H9 (cell line): ENCODE measurements around the gene PREB. TPM values are rescaled to one million over a fixed set of nuclear protein-coding genes. Genes with fewer than 3 reads are reported as not detected.

Experiments used
- DNase-seq: peaks from one replicate; pipeline ENCODE4 v3.0.0-alpha.2; 2017
- H2AFZ ChIP-seq: one replicate; pipeline ENCODE4 v1.6.1; 2013; ENCODE audit warnings: mild to moderate bottlenecking, low read length, control low read depth, moderate library complexity
- H2AK5ac ChIP-seq: 2 replicates; pipeline ENCODE4 v1.6.1; 2013; ENCODE audit warnings: low read length, control low read depth, mixed read lengths; ENCODE audit not compliant: insufficient read length
- H2BK120ac ChIP-seq: one replicate; pipeline ENCODE4 v1.6.1; 2013; ENCODE audit warnings: low read depth, mild to moderate bottlenecking, low read length, control low read depth, inconsistent platforms; ENCODE audit not compliant: poor library complexity, severe bottlenecking
- H2BK12ac ChIP-seq: 2 replicates; pipeline ENCODE4 v1.6.1; 2013; ENCODE audit warnings: low read length, control low read depth, mixed read lengths, low read depth; ENCODE audit not compliant: insufficient read length
- H2BK15ac ChIP-seq: 2 replicates; pipeline ENCODE4 v1.6.1; 2013; ENCODE audit warnings: low read depth, low read length, control low read depth
- H2BK20ac ChIP-seq: one replicate; pipeline ENCODE4 v1.6.1; 2013; ENCODE audit warnings: low read depth, mild to moderate bottlenecking, low read length, control low read depth, inconsistent platforms; ENCODE audit not compliant: poor library complexity, severe bottlenecking
- H2BK5ac ChIP-seq: 2 replicates; pipeline ENCODE4 v1.6.1; 2013; ENCODE audit warnings: low read length, control low read depth, mixed read lengths; ENCODE audit not compliant: insufficient read length
- H3K14ac ChIP-seq: 2 replicates; pipeline ENCODE4 v1.6.1; 2013; ENCODE audit warnings: low read length, control low read depth; ENCODE audit not compliant: insufficient read depth
- H3K18ac ChIP-seq: 2 replicates; pipeline ENCODE4 v1.6.1; 2013; ENCODE audit warnings: low read depth, mild to moderate bottlenecking, mixed read lengths, low read length, control low read depth; ENCODE audit not compliant: insufficient read length
- H3K23ac ChIP-seq: 2 replicates; pipeline ENCODE4 v1.6.1; 2013; ENCODE audit warnings: low read length, control low read depth, mixed read lengths, low read depth; ENCODE audit not compliant: insufficient read length
- H3K23me2 ChIP-seq: 2 replicates; pipeline ENCODE4 v1.6.1; 2013; ENCODE audit warnings: low read depth, mild to moderate bottlenecking, mixed read lengths, low read length, control low read depth; ENCODE audit not compliant: insufficient read length, poor library complexity, severe bottlenecking
- H3K27ac ChIP-seq: 2 replicates; pipeline ENCODE4 v1.5.1; 2013; ENCODE audit warnings: low read length, control low read depth, mixed read lengths, low read depth; ENCODE audit not compliant: insufficient read length
- H3K27me3 ChIP-seq: 2 replicates; pipeline ENCODE4 v1.6.1; 2013; ENCODE audit warnings: low read length, control low read depth, inconsistent platforms; ENCODE audit not compliant: insufficient read depth
- H3K4ac ChIP-seq: 2 replicates; pipeline ENCODE4 v1.6.1; 2013; ENCODE audit warnings: low read depth, mild to moderate bottlenecking, control low read depth, inconsistent platforms, low read length, moderate library complexity
- H3K4me1 ChIP-seq: 2 replicates; pipeline ENCODE4 v1.6.1; 2013; ENCODE audit warnings: low read length, control low read depth, inconsistent platforms; ENCODE audit not compliant: insufficient read depth
- H3K4me2 ChIP-seq: 2 replicates; pipeline ENCODE4 v1.6.1; 2013; ENCODE audit warnings: low read length, control low read depth, mixed read lengths; ENCODE audit not compliant: insufficient read length, insufficient read depth
- H3K56ac ChIP-seq: 2 replicates; pipeline ENCODE4 v1.6.1; 2013; ENCODE audit warnings: low read depth, mild to moderate bottlenecking, mixed read lengths, low read length, control low read depth; ENCODE audit not compliant: insufficient read length
- H3K79me1 ChIP-seq: 2 replicates; pipeline ENCODE4 v1.6.1; 2013; ENCODE audit warnings: low read depth, mild to moderate bottlenecking, moderate library complexity, low read length, control low read depth, inconsistent platforms; ENCODE audit not compliant: insufficient read depth, poor library complexity, severe bottlenecking
- H3K79me2 ChIP-seq: 2 replicates; pipeline ENCODE4 v1.6.1; 2013; ENCODE audit warnings: low read length, control low read depth, inconsistent platforms; ENCODE audit not compliant: insufficient read depth
- H3K9ac ChIP-seq: 2 replicates; pipeline ENCODE4 v1.6.1; 2013; ENCODE audit warnings: low read length, control low read depth, mixed read lengths; ENCODE audit not compliant: insufficient read length; ENCODE audit errors: extremely low read depth
- H3K9me3 ChIP-seq: one replicate; pipeline ENCODE4 v1.6.1; 2013; ENCODE audit warnings: low read depth, low read length, inconsistent platforms; ENCODE audit not compliant: control insufficient read depth
- H3T11ph ChIP-seq: one replicate; pipeline ENCODE4 v1.6.1; 2013; ENCODE audit warnings: mild to moderate bottlenecking, low read length, control low read depth, inconsistent platforms
- H4K20me1 ChIP-seq: one replicate; pipeline ENCODE4 v1.6.1; 2013; ENCODE audit not compliant: control insufficient read depth, insufficient read length, insufficient read depth
- H4K5ac ChIP-seq: 2 replicates; pipeline ENCODE4 v1.6.1; 2013; ENCODE audit warnings: low read depth, mild to moderate bottlenecking, mixed read lengths, low read length, control low read depth; ENCODE audit not compliant: insufficient read length
- H4K8ac ChIP-seq: replicated peaks from 2 replicates; pipeline ENCODE4 v1.6.1; 2013; ENCODE audit warnings: low read length, control low read depth, mixed read lengths, low read depth; ENCODE audit not compliant: insufficient read length
- H4K91ac ChIP-seq: 2 replicates; pipeline ENCODE4 v1.6.1; 2013; ENCODE audit warnings: low read depth, mild to moderate bottlenecking, moderate library complexity, mixed read lengths, low read length, control low read depth; ENCODE audit not compliant: insufficient read length
- H3K27ac Mint-ChIP-seq, 3 experiments: 2 replicates in 2 of 3; 3 replicates in 1 of 3; pipeline ENCODE4 v1.8.0; 2020 to 2021; ENCODE audit warnings: mixed read lengths in 3 of 3, mild to moderate bottlenecking in 1 of 3, moderate library complexity in 1 of 3
- H3K27me3 Mint-ChIP-seq: 2 replicates; pipeline ENCODE4 v1.8.0; 2021; ENCODE audit warnings: low read depth, mild to moderate bottlenecking, moderate library complexity, mixed read lengths
- H3K36me3 Mint-ChIP-seq, 3 experiments: 2 replicates in 2 of 3; 3 replicates in 1 of 3; pipeline ENCODE4 v1.8.0; 2020 to 2021; ENCODE audit warnings: low read depth in 3 of 3, mixed read lengths in 3 of 3; ENCODE audit not compliant: insufficient read depth in 1 of 3
- H3K4me1 Mint-ChIP-seq, 2 experiments: 2 replicates each; pipeline ENCODE4 v1.8.0; 2020; ENCODE audit warnings: mixed read lengths in 2 of 2
- H3K4me3 Mint-ChIP-seq, 2 experiments: 2 replicates in 1 of 2; 3 replicates in 1 of 2; pipeline ENCODE4 v1.8.0; 2020 to 2021; ENCODE audit warnings: mild to moderate bottlenecking in 2 of 2, mixed read lengths in 2 of 2, moderate library complexity in 1 of 2
- H3K9me3 Mint-ChIP-seq, 2 experiments: 2 replicates in 1 of 2; 3 replicates in 1 of 2; pipeline ENCODE4 v1.8.0; 2020; ENCODE audit warnings: mild to moderate bottlenecking in 2 of 2, mixed read lengths in 2 of 2, moderate library complexity in 1 of 2
- CTCF ChIP-seq: fragments of 200-600 bp; sonication (generic); conservative IDR thresholded peaks from 3 replicates; pipeline ENCODE4 v1.8.0; 2021; ENCODE audit warnings: antibody characterized with exemption, mild to moderate bottlenecking
- WGBS: extraction: QIAGEN DNeasy Blood & Tissue Kit; methylation state at CpG from one replicate; pipeline ENCODE4 v1.1.7; 2013; ENCODE audit warnings: missing lambda C conversion rate, low lambda C conversion rate, mixed read lengths; ENCODE audit not compliant: insufficient read length; ENCODE audit errors: extremely low coverage; 5-methylcytosine and 5-hydroxymethylcytosine counted together
- total RNA-seq: library from RNA; stranded (reverse); gene quantifications from 2 replicates; pipeline ENCODE4 v1.2.1, GENCODE V29; 2021

Gene PREB
- total RNA-seq, 1 experiment from 2014 or later: 43.6 TPM

- DNase-seq: no peak
Measured at GRCh38 chr2:27143285-27143684, 8.8 kb upstream of the PREB start.

More at GRCh38 chr2:27143285-27143684, 8.8 kb upstream of the PREB start:
- Histone ChIP-seq H3K4me1 (no peaks in the 10 kb centered on the region), H3K56ac (no peak overlapping the region), H4K91ac (no peak overlapping the region), H4K5ac (no peak overlapping the region), H3T11ph (no peak overlapping the region), H3K14ac (no peak overlapping the region), H3K27ac (no peak overlapping the region), H3K18ac (no peak overlapping the region), H3K79me1 (no peaks in the 10 kb centered on the region), H2AFZ (no peak overlapping the region), H2AK5ac (no peak overlapping the region), H3K4ac (no peak overlapping the region), H3K9me3 (no peaks in the 10 kb centered on the region), H2BK120ac (no peak overlapping the region), H2BK12ac (no peak overlapping the region), H3K79me2 (no peaks in the 10 kb centered on the region), H3K27me3 (no peaks in the 10 kb centered on the region), H4K8ac (no peak overlapping the region), H3K23ac (no peak overlapping the region), H3K23me2 (no peaks in the 10 kb centered on the region), H3K9ac (no peak overlapping the region), H2BK5ac (no peak overlapping the region), H3K4me2 (no peak overlapping the region), H2BK15ac (no peak overlapping the region), H2BK20ac (no peak overlapping the region), H4K20me1 (no peaks in the 10 kb centered on the region)
- Mint-ChIP-seq H3K9me3 (no peaks in the 10 kb centered on the region; a peak in 1 of 5 replicates), H3K27ac (no peak overlapping the region), H3K4me1 (peaks cover 0 to under 1% of the 10 kb centered on the region in 2 experiments; a peak in 1 of 4 replicates), H3K36me3 (no peaks in the 10 kb centered on the region), H3K4me3 (no peak overlapping the region), H3K27me3 (peaks cover 16% of the 10 kb centered on the region)
- no CpG with 5 or more reads among the region's 1 CpG for WGBS
- no peak for TF ChIP-seq CTCF
